HepG2 (cell line): ENCODE results near the gene VAV2. TPM values are rescaled to one million over a fixed set of nuclear protein-coding genes. Genes with fewer than 3 reads are reported as not detected.
A peak's percentile ranks its signal among the peaks of the same experiment; 100 is the strongest.

Experiments
- DMAP1 ChIP-seq: IDR thresholded peaks from 2 replicates; pipeline ENCODE4 v1.6.1; 2016
- ERF ChIP-seq: IDR thresholded peaks from 2 replicates; pipeline ENCODE4 v1.6.1; 2018; ENCODE audit warnings: missing biosample characterization, missing genetic modification reagents
- GPN1 ChIP-seq: sonication (generic); formaldehyde crosslinking; IDR thresholded peaks from 2 replicates; pipeline ENCODE4 v1.5.1; 2020; ENCODE audit warnings: missing genetic modification reagents, borderline replicate concordance
- HNF1A ChIP-seq, 2 experiments: sonication (generic) in 1 of 2; formaldehyde crosslinking in 1 of 2; IDR thresholded peaks; 2 replicates each; pipeline versions ENCODE4 v1.4.0 to v1.6.1; 2016 to 2020; ENCODE audit warnings: borderline replicate concordance in 1 of 2, low read depth in 1 of 2, mild to moderate bottlenecking in 1 of 2, missing genetic modification reagents in 1 of 2
- HNF4G ChIP-seq, 2 experiments: sonication (generic) in 1 of 2; formaldehyde crosslinking in 1 of 2; IDR thresholded peaks; 2 replicates each; pipeline versions ENCODE4 v1.4.0 to v1.6.1; 2011 to 2020; ENCODE audit warnings: borderline replicate concordance in 2 of 2, low read depth in 2 of 2, mild to moderate bottlenecking in 2 of 2, low read length in 1 of 2, missing genetic modification reagents in 1 of 2, moderate library complexity in 1 of 2
- PCBP1 ChIP-seq: fragments of 200-400 bp; formaldehyde crosslinking; IDR thresholded peaks from 2 replicates; pipeline ENCODE4 v1.6.1; 2017; ENCODE audit warnings: mild to moderate bottlenecking, low read depth, low read length, borderline replicate concordance
- THAP7 ChIP-seq: sonication (generic); formaldehyde crosslinking; IDR thresholded peaks from 2 replicates; pipeline ENCODE4 v1.8.1; 2023; ENCODE audit warnings: mild to moderate bottlenecking, missing genetic modification reagents
- ZBTB49 ChIP-seq: sonication (generic); formaldehyde crosslinking; IDR thresholded peaks from 2 replicates; pipeline ENCODE4 v1.4.0; 2020; ENCODE audit warnings: missing genetic modification reagents, borderline replicate concordance
- ZNF30 ChIP-seq: sonication (generic); formaldehyde crosslinking; IDR thresholded peaks from 2 replicates; pipeline ENCODE4 v1.5.0; 2020; ENCODE audit warnings: mild to moderate bottlenecking, missing genetic modification reagents
- ZNF564 ChIP-seq: sonication (generic); formaldehyde crosslinking; IDR thresholded peaks from 2 replicates; pipeline ENCODE4 v1.8.1; 2023; ENCODE audit warnings: mild to moderate bottlenecking, missing genetic modification reagents
- ZNF615 ChIP-seq: sonication (generic); formaldehyde crosslinking; IDR thresholded peaks from 2 replicates; pipeline ENCODE4 v1.5.0; 2020; ENCODE audit warnings: mild to moderate bottlenecking, missing genetic modification reagents, borderline replicate concordance
- ZNF644 ChIP-seq: IDR thresholded peaks from 2 replicates; pipeline ENCODE4 v1.6.1; 2016; ENCODE audit warnings: low read depth
- ZNF724P ChIP-seq: sonication (generic); formaldehyde crosslinking; IDR thresholded peaks from 2 replicates; pipeline ENCODE4 v1.8.0; 2022; ENCODE audit warnings: missing genetic modification reagents, borderline replicate concordance
- ZNF766 ChIP-seq: sonication (generic); formaldehyde crosslinking; IDR thresholded peaks from 2 replicates; pipeline ENCODE4 v1.5.0; 2020; ENCODE audit warnings: missing genetic modification reagents, borderline replicate concordance
- polyA plus RNA-seq, 8 experiments: library from polyadenylated mRNA; depleted of rRNA in 3 of 8; stranded (reverse) in 7 of 8; unstranded in 1 of 8; fragments of >200 nt; fragmentation: Illumina TruSeq in 4 of 8; extraction: Trizol in 4 of 8; gene quantifications; 2 replicates each; pipeline versions ENCODE4 v1.2.1 to v1.2.3, GENCODE V29; 2011 to 2016; ENCODE audit warnings: low read depth in 4 of 8, missing spikeins in 1 of 8, mixed read lengths in 1 of 8; ENCODE audit not compliant: insufficient read depth in 1 of 8
- total RNA-seq, 5 experiments: library from RNA; depleted of rRNA; stranded (reverse); fragments of >200 nt; fragmentation: Illumina TruSeq; extraction: Trizol; gene quantifications; 2 replicates each; pipeline ENCODE4 v1.2.3, GENCODE V29; 2016; ENCODE audit warnings: low read depth in 1 of 5

VAV2 gene
- total and polyA plus RNA-seq, 2 of the 13 experiments (the other 11 are each of a cell fraction or from before 2014, with no cell fraction given): 22.5 to 22.9 TPM

- TF ChIP-seq GPN1 (CRISPR knock-in tag): no peak
- no peak for TF ChIP-seq ZNF724P
- TF ChIP-seq THAP7 (CRISPR knock-in tag): no peak
- TF ChIP-seq DMAP1: no peak
- peak; percentile 38; the same call in 1 of the 2 replicates for TF ChIP-seq HNF4G (IDR thresholded peaks at IDR 0.05; ENCODE audit: borderline replicate concordance, low read depth, low read length)
- TF ChIP-seq HNF4G (CRISPR knock-in tag; IDR thresholded peaks at IDR 0.05; ENCODE audit: borderline replicate concordance, low read depth): no peak; the same call in 1 of the 2 replicates
- no peak for TF ChIP-seq ZBTB49 (CRISPR knock-in tag)
- no peak for TF ChIP-seq PCBP1
- TF ChIP-seq ERF (CRISPR knock-in tag): 0 out of 2 replicates have a peak, but pooled peaks have one; percentile 36
- TF ChIP-seq ZNF564 (CRISPR knock-in tag): no peak
- no peak for TF ChIP-seq ZNF30 (CRISPR knock-in tag)
- no peak for TF ChIP-seq ZNF644 (CRISPR knock-in tag)
- no peak for TF ChIP-seq ZNF615
- TF ChIP-seq ZNF766: no peak
- no peak for TF ChIP-seq HNF1A (IDR thresholded peaks at IDR 0.05; ENCODE audit: low read depth)
- TF ChIP-seq HNF1A (CRISPR knock-in tag; IDR thresholded peaks at IDR 0.05; ENCODE audit: borderline replicate concordance): no peak
These were observed 18.1 kb downstream of the VAV2 start (continued) for GRCh38 chr9:133973791-133974630.
